Brain microvascular endothelial cell (primary cell): Measurements from ENCODE around the gene ENAM.

Source experiments
- DNase-seq: peaks from one replicate; pipeline ENCODE4 v3.0.0-alpha.2; 2020
- H3K27ac ChIP-seq: fragments of 250-450 bp; sonication (Bioruptor Pico); 2 replicates; pipeline ENCODE4 v1.5.1; 2020; ENCODE audit warnings: mild to moderate bottlenecking, moderate library complexity
- H3K27me3 ChIP-seq: fragments of 250-450 bp; sonication (Bioruptor Pico); replicated peaks from 2 replicates; pipeline ENCODE4 v1.5.1; 2020; ENCODE audit warnings: mild to moderate bottlenecking
- H3K36me3 ChIP-seq: fragments of 250-450 bp; sonication (Bioruptor Pico); replicated peaks from 2 replicates; pipeline ENCODE4 v1.5.1; 2020; ENCODE audit warnings: mild to moderate bottlenecking
- H3K4me3 ChIP-seq: 2 replicates; pipeline ENCODE4 v1.5.1; 2011; ENCODE audit warnings: low read depth, mild to moderate bottlenecking, control low read depth, low read length, moderate library complexity
- in situ Hi-C: cut with HindIII; loops from 2 replicates; pipeline ENCODE4 v1.10.0; 2017; ENCODE audit warnings: low sequenced_read_pairs, low pct_ligation_motif_present
- TF ChIP-seq, protein P1 (sequence below): IDR thresholded peaks from 2 replicates; pipeline ENCODE4 v1.5.1; 2011; ENCODE audit warnings: low read depth, mild to moderate bottlenecking, moderate library complexity, low read length, control low read depth, inconsistent platforms; ENCODE audit errors: missing control alignments

ENAM gene

DNA sequence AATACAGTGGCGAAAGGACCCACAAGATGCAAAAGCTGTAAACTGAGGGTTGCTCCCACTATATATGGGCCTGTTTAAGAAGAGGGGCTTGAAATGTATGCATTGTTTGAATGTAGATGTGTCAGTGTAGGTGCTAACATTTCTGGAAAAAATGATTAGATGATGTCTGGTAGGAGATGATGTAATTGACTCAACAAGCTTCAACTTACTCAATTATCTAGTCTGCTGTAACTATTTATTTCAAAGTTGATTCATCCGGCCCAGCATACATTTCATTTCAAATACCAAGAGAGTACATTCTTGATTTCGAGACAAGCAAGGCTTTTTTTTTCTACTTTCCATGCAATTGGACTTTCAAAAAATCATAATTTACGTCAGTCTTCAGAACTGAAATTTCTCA is 9.3 kb upstream of the ENAM start:
- no peak overlapping the region for H3K27ac ChIP-seq
- no peaks in the 10 kb centered on the region for H3K36me3 ChIP-seq
- TF ChIP-seq, protein P1, sequence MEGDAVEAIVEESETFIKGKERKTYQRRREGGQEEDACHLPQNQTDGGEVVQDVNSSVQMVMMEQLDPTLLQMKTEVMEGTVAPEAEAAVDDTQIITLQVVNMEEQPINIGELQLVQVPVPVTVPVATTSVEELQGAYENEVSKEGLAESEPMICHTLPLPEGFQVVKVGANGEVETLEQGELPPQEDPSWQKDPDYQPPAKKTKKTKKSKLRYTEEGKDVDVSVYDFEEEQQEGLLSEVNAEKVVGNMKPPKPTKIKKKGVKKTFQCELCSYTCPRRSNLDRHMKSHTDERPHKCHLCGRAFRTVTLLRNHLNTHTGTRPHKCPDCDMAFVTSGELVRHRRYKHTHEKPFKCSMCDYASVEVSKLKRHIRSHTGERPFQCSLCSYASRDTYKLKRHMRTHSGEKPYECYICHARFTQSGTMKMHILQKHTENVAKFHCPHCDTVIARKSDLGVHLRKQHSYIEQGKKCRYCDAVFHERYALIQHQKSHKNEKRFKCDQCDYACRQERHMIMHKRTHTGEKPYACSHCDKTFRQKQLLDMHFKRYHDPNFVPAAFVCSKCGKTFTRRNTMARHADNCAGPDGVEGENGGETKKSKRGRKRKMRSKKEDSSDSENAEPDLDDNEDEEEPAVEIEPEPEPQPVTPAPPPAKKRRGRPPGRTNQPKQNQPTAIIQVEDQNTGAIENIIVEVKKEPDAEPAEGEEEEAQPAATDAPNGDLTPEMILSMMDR: no peak
- H3K4me3 ChIP-seq: no peak overlapping the region
- in situ Hi-C loops: no loop called here
- no peak for DNase-seq
- H3K27me3 ChIP-seq: no peaks in the 10 kb centered on the region

DNA sequence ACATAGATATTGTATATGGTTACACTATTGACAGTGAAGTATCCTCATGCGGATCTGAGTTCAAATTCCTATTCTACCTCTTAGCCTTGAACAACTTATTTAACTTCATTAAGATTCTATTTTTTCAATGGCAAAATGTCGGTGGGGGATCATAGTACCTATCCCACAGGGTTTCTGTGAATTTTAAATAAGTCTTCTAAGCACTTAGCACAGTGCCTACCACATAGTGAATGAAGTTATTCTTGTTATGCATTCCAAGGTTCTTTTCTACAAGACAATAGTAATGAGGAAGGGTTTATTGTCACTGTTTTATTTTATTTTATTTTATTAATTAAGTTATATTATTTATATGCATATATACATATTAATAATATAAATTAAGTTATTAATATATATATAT is 8.8 kb upstream of the ENAM start:
- Histone ChIP-seq H3K27ac (no peak overlapping the region), H3K36me3 (no peaks in the 10 kb centered on the region), H3K4me3 (no peak overlapping the region), H3K27me3 (no peaks in the 10 kb centered on the region)
- in situ Hi-C loops: no loop called here
- DNase-seq: no peak
- TF ChIP-seq, protein P1: no peak

DNA sequence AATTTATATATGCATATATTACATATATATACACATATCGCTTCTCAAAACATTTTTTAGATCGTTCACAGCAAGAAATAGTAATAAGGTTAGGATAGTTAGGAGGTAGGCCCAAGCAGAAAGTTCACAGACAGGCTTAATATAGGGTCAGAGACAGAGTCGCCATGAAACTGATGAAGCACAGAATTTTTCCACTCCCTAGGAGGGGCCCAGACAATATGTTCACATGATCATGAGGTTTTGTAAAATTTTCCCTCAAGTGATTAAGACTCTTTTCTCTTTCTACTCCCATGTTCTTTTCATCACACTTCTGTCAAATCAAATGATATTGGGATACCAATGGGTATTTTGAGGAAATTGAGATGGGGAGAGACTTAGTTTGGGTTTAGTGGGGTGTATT is 5.2 kb upstream of the ENAM start:
- in situ Hi-C loops: no loop called here
- TF ChIP-seq, protein P1: no peak
- H3K27me3 ChIP-seq: no peaks in the 10 kb centered on the region
- no peaks in the 10 kb centered on the region for H3K36me3 ChIP-seq
- no peak overlapping the region for H3K4me3 ChIP-seq
- no peak overlapping the region for H3K27ac ChIP-seq
- no peak for DNase-seq

DNA sequence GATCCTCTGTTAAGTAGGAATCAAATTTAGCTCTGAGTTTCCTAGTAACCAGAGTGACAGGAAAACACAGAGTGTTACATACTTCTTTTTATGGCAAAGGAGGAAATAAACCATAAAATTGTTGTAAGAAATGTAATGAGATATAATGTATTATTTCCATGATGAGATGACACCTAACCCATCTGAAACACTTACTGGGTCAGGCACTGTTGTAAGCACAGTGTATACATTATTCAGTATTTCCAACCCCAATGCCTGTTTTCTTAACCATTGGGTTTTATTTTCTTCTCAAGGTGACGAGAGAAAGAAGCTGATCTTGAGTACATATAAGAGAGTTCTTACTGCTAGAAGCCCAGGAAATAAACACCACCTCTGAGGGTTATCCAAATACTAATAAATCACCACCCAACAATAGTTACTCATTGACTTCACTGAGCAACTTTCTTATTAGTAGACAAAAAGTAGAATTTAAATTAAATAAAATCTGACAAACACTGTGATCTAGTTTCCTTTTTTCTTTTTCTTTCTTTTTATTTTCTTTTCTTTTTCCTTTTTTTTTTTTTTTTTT is 4.2 kb upstream of the ENAM start:
- Histone ChIP-seq H3K27ac (no peak overlapping the region), H3K27me3 (no peaks in the 10 kb centered on the region), H3K36me3 (no peaks in the 10 kb centered on the region), H3K4me3 (no peak overlapping the region)
- in situ Hi-C loops: no loop called here
- DNase-seq: no peak
- TF ChIP-seq, protein P1: no peak

DNA sequence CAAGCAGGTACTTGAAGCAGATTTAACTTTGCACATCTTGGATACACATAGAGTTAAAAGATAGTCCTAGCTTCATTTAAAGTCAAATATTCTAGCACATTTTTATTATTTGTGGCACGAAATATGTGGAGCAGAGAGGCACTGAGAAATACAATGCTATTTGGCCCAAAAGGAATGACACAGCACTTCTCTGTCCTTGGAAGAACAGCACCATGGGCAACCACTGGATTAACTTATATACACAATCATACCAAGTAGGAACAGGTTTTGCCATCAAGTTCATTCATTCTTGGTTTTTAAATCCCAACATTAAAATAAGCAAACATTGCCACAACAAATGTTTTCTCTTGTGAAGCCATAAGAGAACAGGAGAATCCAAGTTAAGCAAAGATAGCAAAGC is 924 bp upstream of the ENAM start:
- Histone ChIP-seq H3K27ac (no peak overlapping the region), H3K27me3 (no peaks in the 10 kb centered on the region), H3K4me3 (no peak overlapping the region), H3K36me3 (no peaks in the 10 kb centered on the region)
- DNase-seq: no peak
- in situ Hi-C loops: no loop called here
- TF ChIP-seq, protein P1: no peak

DNA sequence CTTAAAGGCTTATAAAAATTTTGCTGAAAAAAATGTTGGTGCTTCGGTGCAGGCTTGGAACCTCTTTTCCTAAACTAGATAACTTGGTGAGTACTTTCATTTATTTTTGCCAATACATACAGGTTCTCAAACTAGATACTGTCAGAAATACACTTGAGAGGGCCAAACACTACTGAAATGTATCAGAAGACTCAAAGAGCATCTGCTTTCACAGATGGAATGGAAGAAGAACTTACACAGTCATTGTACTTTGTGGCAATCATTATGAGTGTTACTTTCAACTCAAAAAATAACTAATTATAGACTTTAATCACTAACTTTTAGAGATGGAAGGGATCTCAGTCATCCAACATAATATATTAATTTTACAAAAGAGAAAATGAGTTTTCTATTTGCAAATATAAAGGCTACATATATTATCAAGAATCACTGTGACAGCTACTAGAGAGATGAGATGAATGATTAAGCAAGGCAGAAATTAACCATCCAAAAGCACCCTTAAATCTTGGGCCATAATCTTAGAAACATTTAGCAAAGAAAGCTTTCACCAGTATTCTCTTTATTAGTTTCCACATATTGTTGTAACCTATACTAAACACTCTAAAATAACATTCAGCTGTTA is 1.0 kb downstream of the ENAM start:
- Histone ChIP-seq H3K36me3 (no peaks in the 10 kb centered on the region), H3K27ac (no peak overlapping the region), H3K4me3 (no peak overlapping the region), H3K27me3 (no peaks in the 10 kb centered on the region)
- DNase-seq: no peak
- TF ChIP-seq, protein P1: no peak
- in situ Hi-C loops: no loop called here
